ENCODE results near the gene INF2.

Gene INF2

GRCh38 chr14:104734601-104734990, 45.2 kb downstream of the INF2 start:
- Histone ChIP-seq H3K27me3 (ENCODE audit: insufficient read depth, poor library complexity, severe bottlenecking) (no peaks in the 10 kb centered on the region), H3K27ac (replicated peaks) (no peak overlapping the region), H3K4me3 (replicated peaks; ENCODE audit: insufficient read depth, low read length) (no peak overlapping the region)
- no peak for DNase-seq (ENCODE audit: low read depth in 1 of 2, low spot score in 1 of 2)
- TF ChIP-seq, protein P1, sequence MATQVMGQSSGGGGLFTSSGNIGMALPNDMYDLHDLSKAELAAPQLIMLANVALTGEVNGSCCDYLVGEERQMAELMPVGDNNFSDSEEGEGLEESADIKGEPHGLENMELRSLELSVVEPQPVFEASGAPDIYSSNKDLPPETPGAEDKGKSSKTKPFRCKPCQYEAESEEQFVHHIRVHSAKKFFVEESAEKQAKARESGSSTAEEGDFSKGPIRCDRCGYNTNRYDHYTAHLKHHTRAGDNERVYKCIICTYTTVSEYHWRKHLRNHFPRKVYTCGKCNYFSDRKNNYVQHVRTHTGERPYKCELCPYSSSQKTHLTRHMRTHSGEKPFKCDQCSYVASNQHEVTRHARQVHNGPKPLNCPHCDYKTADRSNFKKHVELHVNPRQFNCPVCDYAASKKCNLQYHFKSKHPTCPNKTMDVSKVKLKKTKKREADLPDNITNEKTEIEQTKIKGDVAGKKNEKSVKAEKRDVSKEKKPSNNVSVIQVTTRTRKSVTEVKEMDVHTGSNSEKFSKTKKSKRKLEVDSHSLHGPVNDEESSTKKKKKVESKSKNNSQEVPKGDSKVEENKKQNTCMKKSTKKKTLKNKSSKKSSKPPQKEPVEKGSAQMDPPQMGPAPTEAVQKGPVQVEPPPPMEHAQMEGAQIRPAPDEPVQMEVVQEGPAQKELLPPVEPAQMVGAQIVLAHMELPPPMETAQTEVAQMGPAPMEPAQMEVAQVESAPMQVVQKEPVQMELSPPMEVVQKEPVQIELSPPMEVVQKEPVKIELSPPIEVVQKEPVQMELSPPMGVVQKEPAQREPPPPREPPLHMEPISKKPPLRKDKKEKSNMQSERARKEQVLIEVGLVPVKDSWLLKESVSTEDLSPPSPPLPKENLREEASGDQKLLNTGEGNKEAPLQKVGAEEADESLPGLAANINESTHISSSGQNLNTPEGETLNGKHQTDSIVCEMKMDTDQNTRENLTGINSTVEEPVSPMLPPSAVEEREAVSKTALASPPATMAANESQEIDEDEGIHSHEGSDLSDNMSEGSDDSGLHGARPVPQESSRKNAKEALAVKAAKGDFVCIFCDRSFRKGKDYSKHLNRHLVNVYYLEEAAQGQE (IDR thresholded peaks at IDR 0.05; ENCODE audit: insufficient replicate concordance, low read depth): no peak
- TF ChIP-seq GABPA (IDR thresholded peaks at IDR 0.05; ENCODE audit: low read depth): no peak
- TF ChIP-seq, protein P2, sequence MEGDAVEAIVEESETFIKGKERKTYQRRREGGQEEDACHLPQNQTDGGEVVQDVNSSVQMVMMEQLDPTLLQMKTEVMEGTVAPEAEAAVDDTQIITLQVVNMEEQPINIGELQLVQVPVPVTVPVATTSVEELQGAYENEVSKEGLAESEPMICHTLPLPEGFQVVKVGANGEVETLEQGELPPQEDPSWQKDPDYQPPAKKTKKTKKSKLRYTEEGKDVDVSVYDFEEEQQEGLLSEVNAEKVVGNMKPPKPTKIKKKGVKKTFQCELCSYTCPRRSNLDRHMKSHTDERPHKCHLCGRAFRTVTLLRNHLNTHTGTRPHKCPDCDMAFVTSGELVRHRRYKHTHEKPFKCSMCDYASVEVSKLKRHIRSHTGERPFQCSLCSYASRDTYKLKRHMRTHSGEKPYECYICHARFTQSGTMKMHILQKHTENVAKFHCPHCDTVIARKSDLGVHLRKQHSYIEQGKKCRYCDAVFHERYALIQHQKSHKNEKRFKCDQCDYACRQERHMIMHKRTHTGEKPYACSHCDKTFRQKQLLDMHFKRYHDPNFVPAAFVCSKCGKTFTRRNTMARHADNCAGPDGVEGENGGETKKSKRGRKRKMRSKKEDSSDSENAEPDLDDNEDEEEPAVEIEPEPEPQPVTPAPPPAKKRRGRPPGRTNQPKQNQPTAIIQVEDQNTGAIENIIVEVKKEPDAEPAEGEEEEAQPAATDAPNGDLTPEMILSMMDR (IDR thresholded peaks at IDR 0.05; ENCODE audit: insufficient read depth, low read length): no peak
- no peak for TF ChIP-seq POLR2AphosphoS5 (IDR thresholded peaks at IDR 0.05; ENCODE audit: low read depth)
- no peak for TF ChIP-seq SPI1 (IDR thresholded peaks at IDR 0.05; ENCODE audit: borderline replicate concordance, low read depth)

- TF ChIP-seq SPI1 (IDR thresholded peaks at IDR 0.05; ENCODE audit: borderline replicate concordance, low read depth) (no peak), GABPA (IDR thresholded peaks at IDR 0.05; ENCODE audit: low read depth) (no peak)
- TF ChIP-seq, protein P2 (IDR thresholded peaks at IDR 0.05; ENCODE audit: insufficient read depth, low read length): no peak
- TF ChIP-seq, protein P1 (IDR thresholded peaks at IDR 0.05; ENCODE audit: insufficient replicate concordance, low read depth): no peak
- Histone ChIP-seq H3K27me3 (ENCODE audit: insufficient read depth, poor library complexity, severe bottlenecking) (no peaks in the 10 kb centered on the region), H3K4me3 (replicated peaks; ENCODE audit: insufficient read depth, low read length) (no peak overlapping the region), H3K27ac (replicated peaks) (no peak overlapping the region)
- no peak for DNase-seq (ENCODE audit: low read depth in 1 of 2, low spot score in 1 of 2)
These were observed 45.8 kb downstream of the INF2 start for GRCh38 chr14:104734991-104735779.

DNA sequence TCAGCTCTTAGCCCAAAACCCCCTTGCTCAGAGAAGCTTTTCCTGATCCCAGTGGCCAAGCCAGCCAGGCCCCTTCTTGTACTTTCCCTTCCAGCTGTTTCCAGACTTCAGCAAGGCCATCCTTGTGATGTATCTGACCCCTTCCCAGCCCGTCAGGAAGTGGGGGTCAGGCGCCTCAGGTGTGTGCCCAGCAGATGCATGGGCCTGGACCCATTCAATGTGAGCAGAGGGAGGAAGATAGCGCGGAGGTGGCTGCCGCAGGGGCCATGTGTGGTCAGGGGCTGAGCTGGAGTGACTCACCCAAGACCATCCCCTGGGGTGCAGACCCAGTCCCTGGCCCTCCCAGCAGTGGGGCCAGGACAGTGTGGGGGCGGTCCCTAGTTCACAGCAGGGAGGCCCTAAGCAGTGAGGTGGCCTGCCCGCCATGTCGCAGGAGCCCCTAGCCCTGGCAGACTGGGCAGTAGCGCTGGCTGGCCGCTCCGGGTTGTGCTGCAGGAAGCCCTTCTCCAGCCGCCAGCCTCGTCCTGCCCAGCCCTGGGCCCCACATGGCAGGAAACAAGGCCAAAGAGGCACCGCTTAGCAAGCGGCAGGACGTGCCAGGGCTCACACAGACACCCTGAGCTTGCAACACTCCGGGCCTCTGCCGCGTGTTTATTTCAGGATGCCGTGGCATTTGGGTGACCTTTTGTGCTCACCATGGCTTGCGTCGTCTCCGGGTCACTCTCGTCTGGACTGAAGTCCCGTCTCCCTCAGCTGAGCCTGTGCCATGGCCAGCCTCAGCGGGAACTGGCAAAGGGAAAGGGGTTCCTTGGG, 46.6 kb downstream of the INF2 start:
- Histone ChIP-seq H3K4me3 (replicated peaks; ENCODE audit: insufficient read depth, low read length) (no peak overlapping the region), H3K27me3 (ENCODE audit: insufficient read depth, poor library complexity, severe bottlenecking) (no peaks in the 10 kb centered on the region), H3K27ac (replicated peaks) (no peak overlapping the region)
- TF ChIP-seq POLR2AphosphoS5 (IDR thresholded peaks at IDR 0.05; ENCODE audit: low read depth) (no peak), SPI1 (IDR thresholded peaks at IDR 0.05; ENCODE audit: borderline replicate concordance, low read depth) (no peak), GABPA (IDR thresholded peaks at IDR 0.05; ENCODE audit: low read depth) (no peak)
- TF ChIP-seq, protein P2 (IDR thresholded peaks at IDR 0.05; ENCODE audit: insufficient read depth, low read length): no peak
- TF ChIP-seq, protein P1 (IDR thresholded peaks at IDR 0.05; ENCODE audit: insufficient replicate concordance, low read depth): no peak
- DNase-seq (ENCODE audit: low read depth in 1 of 2, low spot score in 1 of 2): no peak
